OCI-LY3 (cell line): Measurements from ENCODE around the gene PKD1L1.

Source experiments
- CTCF ChIP-seq: fragments of 200-600, 300-600 bp; sonication (generic); IDR thresholded peaks from 2 replicates; pipeline ENCODE4 v1.5.1; 2014; ENCODE audit warnings: antibody characterized with exemption, low read length, low read depth
- EZH2phosphoT487 ChIP-seq: fragments of 200-600 bp; shearing (Covaris generic); IDR thresholded peaks from 2 replicates; pipeline ENCODE4 v1.6.1; 2018; ENCODE audit warnings: antibody characterized with exemption, mixed run types, low read depth

GRCh38 chr7:47801423-47801822, 146.8 kb downstream of the PKD1L1 start:
- TF ChIP-seq EZH2phosphoT487 (no peak), CTCF (no peak)
